ENCODE measurements around the gene EPHA3.

The EPHA3 gene

DNA sequence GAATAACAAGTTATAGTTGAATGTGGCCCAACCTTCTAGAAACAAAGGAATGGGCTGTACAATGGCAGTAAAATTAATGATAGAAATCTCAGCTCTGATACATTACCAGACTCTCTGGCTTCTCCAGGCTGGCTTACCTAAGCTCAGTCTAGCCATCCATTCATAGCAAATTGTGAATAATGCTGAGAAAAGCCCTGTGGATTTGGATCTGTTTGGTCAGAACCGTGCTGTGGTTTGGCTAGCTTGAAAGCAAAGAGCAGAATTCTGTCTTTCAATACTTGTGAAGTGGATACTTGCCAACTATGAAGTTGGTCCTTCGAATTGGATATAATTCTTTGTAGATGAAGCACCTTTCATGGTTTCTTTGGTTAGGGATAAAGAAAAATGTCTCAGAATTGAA, 199.1 kb downstream of the EPHA3 start:
- no peak for TF ChIP-seq GATA3 (IDR thresholded peaks at IDR 0.05; ENCODE audit: low read depth, low read length)
- no peak for TF ChIP-seq GATA2 (IDR thresholded peaks at IDR 0.05; ENCODE audit: low read depth, low read length)

DNA sequence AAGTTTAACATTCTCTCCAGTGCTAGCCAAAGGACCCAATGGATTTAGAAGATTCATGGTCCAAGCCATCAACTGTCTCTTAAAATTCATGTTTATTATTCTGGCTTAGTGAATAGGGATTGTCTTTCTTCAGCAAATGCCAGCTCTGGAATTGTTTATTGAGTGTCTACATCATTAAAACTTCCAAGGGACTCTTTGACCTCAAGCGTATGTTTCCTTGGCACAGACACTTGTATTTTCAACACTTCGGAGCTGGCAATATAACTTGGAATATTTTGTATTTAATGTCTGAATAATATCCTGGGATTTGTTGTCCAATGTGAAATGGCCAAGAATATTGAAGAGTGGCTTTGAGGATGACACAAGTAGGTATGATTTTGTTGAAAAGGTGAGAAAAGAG, 204.2 kb downstream of the EPHA3 start:
- no peak for TF ChIP-seq GATA2 (IDR thresholded peaks at IDR 0.05; ENCODE audit: low read depth, low read length)

DNA sequence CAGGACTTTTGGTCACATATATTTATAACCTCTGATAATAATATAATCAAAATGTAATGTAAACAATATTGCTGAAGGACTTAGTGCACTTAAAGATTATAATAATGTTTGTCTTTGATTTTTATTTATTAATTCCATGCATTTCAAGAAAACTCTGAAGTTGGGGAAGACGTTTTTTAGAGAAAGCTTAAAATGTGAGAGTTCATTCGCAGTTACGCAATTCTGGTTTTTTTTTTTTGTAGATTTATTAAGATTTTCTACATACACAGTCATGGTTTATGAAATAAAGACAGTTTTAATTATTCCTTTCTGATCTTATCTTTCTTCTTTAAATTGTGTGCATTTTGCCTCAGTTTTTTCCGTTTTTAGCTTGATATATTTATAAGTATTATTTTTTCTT, 204.7 kb downstream of the EPHA3 start:
- no peak for TF ChIP-seq GATA2 (IDR thresholded peaks at IDR 0.05; ENCODE audit: low read depth, low read length)
- TF ChIP-seq GATA3 (IDR thresholded peaks at IDR 0.05; ENCODE audit: low read depth, low read length), result no peak

DNA sequence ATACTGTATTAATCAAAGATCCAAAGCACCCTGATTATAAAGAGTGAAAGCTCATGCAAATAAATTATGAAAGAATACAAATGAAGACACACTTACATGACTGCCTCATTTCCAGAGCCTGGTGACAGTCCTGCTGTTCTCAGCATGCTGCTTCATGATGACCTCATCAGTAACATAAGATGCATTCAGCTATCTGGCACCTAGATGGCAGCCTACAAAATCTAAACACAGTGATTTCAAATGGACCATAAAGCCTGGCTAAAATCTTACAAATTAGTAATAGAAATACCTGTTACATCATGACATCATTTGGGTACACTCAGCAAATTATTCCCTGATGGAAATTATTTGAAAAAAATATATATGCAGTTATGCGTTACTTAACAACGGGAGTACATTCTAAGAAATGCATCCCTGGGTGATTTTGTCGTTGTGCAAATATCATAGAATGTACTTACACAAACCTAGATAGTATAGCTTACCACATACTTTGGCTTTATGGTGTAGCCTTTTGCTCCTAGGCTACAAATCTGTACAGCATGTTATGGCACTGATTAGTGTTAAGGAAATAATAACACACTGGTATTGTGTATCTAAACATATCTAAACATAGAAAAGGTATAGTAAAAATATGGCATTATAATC, 207.2 kb downstream of the EPHA3 start:
- no peak for TF ChIP-seq GATA3 (IDR thresholded peaks at IDR 0.05; ENCODE audit: low read depth, low read length)

DNA sequence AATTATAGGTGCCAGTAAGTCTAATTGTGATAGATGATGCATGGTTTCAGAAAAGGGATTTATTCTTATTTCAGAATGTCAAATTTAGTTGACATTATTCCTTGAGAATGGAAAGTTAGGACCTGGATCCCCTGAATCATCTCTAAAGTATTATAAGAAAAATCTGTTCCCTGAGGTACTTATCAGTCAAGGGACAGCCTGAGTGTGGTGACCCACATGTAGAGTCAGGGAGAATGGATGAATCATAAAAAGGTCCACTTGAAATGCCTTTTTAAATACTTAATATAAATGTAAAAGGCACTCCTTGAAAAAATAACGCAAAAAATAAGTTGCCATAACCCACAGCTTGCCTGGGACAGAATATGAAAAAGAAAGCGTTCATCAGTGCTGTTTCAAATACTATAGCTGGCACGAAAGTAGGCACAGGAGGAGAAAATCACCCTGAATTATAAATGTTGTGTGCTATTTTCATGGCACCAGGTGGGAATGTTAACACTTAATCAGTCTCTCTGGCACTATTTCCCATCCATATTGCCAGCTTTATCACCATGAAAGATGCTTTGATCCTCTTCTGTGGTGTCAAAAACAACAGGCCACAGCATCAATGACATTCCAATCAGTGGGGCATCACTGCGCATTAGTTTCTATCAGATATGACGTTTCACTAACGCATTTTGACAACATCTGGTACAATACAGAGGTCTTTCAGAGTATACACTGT, 208.5 kb downstream of the EPHA3 start:
- TF ChIP-seq GATA3 (IDR thresholded peaks at IDR 0.05; ENCODE audit: low read depth, low read length), result no peak
- no peak for TF ChIP-seq GATA2 (IDR thresholded peaks at IDR 0.05; ENCODE audit: low read depth, low read length)

DNA sequence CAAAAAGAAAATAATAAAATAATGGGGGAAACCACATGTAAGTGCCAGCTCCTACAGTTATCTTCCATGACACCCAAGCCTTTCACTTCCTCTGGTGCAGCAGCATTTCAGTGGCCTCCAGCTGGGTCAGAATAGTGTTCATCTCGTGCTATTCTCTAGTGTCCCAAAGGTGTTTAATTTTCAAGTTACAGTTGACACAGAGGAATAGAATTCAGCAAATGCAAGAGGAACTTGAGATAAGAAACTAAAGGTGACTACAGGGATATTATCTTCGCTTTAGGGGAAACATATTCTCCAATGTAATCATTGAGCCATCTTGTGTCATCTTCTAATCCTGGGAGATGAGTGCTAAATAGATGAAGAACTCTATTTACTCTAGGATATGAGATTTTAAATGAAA, 212.8 kb downstream of the EPHA3 start:
- TF ChIP-seq GATA3 (IDR thresholded peaks at IDR 0.05; ENCODE audit: low read depth, low read length) (no peak), GATA2 (IDR thresholded peaks at IDR 0.05; ENCODE audit: low read depth, low read length) (no peak)

DNA sequence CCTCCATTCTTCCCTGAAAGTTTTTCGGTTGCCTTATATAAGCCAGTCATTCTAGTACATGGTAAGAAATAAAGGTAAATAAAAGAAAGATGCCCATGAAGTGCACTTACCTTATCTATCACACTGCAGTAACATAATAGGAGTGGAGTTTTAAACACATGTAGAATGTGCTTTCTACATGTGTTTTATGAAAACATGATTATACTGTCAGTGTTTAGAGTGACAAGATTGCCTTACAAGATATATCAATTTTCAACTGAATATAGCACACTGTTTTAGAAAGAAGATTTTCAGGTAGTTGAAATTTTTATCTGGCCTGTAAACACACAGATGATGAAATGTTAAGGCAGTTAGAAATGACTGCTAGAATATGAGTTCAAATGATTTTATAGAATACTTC, 219.6 kb downstream of the EPHA3 start:
- TF ChIP-seq GATA2 (IDR thresholded peaks at IDR 0.05; ENCODE audit: low read depth, low read length), result no peak
- TF ChIP-seq GATA3 (IDR thresholded peaks at IDR 0.05; ENCODE audit: low read depth, low read length), result no peak

DNA sequence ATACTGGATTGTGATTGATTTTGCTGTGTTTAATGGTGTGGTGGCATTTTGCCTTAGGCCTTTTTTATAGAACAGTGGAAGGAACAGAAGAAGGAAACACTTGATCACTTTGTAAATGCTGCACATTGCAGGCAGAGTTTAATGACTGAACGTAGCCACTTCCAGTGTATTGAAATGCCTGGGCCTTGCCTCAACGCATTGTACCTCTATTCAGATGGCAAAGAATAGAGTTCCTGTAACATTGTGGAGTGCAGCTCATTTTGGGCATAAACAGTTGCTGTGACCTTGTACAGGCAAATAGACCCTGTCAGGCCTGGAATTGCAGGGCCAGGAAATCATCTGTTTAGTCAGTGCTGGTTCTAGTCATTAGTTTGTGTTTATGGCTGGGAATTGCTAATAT, 225.0 kb downstream of the EPHA3 start:
- TF ChIP-seq GATA3 (IDR thresholded peaks at IDR 0.05; ENCODE audit: low read depth, low read length) (no peak), GATA2 (IDR thresholded peaks at IDR 0.05; ENCODE audit: low read depth, low read length) (no peak)

DNA sequence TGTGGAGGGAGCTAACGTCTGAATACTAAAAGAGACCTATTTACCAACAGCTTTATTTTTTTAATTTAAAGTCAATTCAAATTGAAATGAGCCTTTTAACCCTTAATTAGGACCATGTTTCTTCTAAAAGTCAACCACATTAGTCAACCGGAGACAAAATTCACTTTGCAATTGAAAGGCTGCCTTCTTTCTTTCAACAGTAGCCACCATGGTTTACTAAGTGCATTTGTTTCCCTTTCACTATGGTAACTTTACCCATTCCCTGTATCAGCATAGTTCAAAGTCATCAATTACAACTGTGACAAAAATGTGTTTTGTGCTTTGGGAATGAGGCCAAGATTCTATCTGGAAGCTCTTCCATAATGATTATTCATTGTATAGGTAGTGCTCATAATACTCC, 225.4 kb downstream of the EPHA3 start:
- TF ChIP-seq GATA3 (IDR thresholded peaks at IDR 0.05; ENCODE audit: low read depth, low read length), result no peak
- TF ChIP-seq GATA2 (IDR thresholded peaks at IDR 0.05; ENCODE audit: low read depth, low read length), result no peak

DNA sequence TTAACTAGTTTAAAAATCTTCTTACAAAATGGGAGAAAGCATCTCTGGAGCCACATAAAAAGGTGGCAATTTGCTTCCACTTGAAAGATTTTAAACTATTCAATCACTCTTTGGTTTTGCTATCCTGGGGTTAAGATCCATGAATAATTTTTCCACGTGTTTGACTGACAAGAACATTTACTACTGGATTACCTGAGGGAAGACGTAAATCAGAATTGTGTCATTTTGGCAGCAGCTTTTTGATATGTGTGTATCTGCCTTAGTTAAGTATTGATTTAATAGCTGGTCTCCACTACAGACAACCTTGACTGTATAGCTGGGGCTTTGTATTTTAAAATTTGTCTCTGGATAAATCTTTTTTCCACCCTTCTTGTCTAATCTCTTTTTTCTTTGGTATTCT, 228.3 kb downstream of the EPHA3 start:
- TF ChIP-seq GATA2 (IDR thresholded peaks at IDR 0.05; ENCODE audit: low read depth, low read length), result no peak
- TF ChIP-seq GATA3 (IDR thresholded peaks at IDR 0.05; ENCODE audit: low read depth, low read length), result no peak

DNA sequence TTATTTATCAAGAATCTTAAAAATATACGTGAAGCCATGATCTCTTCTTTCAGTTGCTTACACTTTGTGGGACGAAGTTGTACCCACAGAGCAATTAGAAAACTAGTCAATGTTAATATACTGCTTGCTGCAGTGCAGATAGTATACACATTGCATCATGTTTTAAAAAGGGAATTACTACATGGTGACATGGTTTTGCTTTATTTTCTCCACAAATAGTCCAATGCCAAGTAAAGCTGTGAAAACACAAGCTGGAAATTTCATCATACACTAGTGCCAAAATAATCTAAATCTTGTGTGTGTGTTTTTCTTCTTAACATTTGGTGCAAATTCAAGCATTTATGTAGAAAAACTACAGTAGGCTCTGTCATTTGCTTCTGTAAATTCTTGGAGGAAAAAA, 233.0 kb downstream of the EPHA3 start:
- TF ChIP-seq GATA2 (IDR thresholded peaks at IDR 0.05; ENCODE audit: low read depth, low read length) (no peak), GATA3 (IDR thresholded peaks at IDR 0.05; ENCODE audit: low read depth, low read length) (no peak)

DNA sequence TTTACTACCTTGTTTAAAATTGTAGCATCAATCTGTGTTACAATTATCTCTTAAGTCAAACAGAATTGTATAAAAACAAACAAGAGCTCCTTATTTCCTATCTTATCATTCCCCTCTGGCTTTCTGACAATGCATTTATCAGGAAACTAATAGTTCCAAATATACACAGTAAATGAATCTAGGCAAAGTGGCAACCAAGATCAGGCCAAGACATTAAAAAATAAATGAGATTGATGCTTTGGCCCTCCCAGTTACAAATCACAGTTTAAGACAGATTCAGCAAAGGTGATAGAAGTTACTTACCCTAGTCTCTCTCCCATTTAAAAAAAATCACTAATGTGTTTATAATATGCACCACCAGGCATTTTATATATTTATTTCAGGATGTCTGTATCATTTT, 236.7 kb downstream of the EPHA3 start:
- TF ChIP-seq GATA2 (IDR thresholded peaks at IDR 0.05; ENCODE audit: low read depth, low read length), result no peak
- TF ChIP-seq GATA3 (IDR thresholded peaks at IDR 0.05; ENCODE audit: low read depth, low read length), result no peak

DNA sequence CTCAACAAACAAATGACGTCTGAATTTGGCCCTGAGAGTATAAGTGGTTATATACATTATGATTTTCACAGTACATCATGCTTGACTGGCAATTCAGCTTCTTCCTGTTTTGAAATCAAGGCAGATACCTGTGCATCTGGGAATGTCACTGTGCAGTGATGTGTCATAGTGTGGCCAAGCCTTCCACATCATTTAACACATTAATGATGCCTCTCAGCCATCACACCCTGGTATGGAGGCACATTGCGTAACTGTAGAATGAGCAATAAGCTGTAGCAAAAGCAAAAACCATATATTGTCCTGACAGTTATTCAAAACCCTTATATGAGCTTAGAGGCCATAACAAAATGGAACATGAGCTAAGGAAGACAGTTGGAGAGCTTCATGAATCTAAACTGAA, 246.0 kb downstream of the EPHA3 start:
- no peak for TF ChIP-seq GATA2 (IDR thresholded peaks at IDR 0.05; ENCODE audit: low read depth, low read length)
- TF ChIP-seq GATA3 (IDR thresholded peaks at IDR 0.05; ENCODE audit: low read depth, low read length), result no peak

DNA sequence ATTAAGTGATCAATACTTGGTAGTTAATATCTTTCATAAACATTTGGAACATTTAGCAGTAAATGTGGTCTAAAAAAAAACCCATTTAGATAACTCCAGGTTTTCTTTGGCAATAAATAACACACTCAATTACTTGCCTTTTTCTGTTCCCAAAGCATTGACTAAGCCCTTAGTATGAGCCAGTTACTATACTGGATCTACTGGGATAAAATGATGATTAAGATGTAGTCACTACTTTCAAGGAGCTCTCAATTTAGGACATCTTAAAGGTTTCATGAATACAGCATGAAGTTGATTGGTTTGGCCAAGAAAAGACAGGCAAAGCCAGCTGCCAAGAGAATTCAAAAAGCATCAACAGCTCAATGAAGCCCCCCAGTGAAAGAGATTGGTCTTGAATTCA, 250.9 kb downstream of the EPHA3 start:
- TF ChIP-seq GATA3 (IDR thresholded peaks at IDR 0.05; ENCODE audit: low read depth, low read length) (no peak), GATA2 (IDR thresholded peaks at IDR 0.05; ENCODE audit: low read depth, low read length) (no peak)

DNA sequence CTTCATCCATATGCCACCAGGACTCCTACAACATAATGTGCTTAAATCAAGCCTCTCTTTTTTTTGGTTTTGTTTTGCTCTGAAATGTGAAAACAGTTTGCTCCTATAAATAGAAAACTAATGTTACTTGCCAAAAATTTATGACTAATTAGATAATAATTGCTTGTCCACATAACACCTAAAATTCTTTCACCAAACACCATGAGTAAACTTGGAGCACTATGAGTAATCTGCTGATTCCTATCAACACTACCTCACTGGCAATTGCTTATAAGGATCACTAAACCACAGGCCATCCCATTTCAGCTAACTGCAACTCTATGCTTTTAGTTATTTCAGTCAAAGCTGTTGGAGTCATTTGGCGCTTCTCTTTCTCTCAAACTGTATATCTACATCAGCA, 252.7 kb downstream of the EPHA3 start:
- TF ChIP-seq GATA3 (IDR thresholded peaks at IDR 0.05; ENCODE audit: low read depth, low read length) (no peak), GATA2 (IDR thresholded peaks at IDR 0.05; ENCODE audit: low read depth, low read length) (no peak)

DNA sequence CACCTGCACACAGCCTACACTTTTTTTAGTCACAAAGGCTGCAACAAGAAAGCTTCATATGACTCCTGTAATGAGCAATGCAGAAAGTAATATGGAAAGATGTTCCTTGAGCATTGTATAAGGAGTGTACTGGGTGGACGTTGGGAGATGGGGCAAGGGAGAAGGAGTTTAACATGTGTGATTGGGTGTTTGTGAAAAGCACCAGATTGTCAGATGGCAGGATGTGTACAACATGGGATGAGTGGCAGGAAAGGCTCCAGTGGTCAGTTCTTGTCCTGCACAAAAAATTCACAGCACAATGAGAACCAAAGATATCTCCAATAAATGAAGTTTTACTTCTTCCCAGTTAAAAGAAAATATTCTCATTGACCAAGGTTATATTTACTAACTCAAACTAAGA, 255.1 kb downstream of the EPHA3 start:
- TF ChIP-seq GATA2 (IDR thresholded peaks at IDR 0.05; ENCODE audit: low read depth, low read length), result no peak
- no peak for TF ChIP-seq GATA3 (IDR thresholded peaks at IDR 0.05; ENCODE audit: low read depth, low read length)

Measured in SH-SY5Y (cell line).